LHCN-M2 (cell line): Measurements from ENCODE around the gene NDRG2. TPM values are rescaled to one million over a fixed set of nuclear protein-coding genes. Genes with fewer than 3 reads are reported as not detected.

Experiments used
- DNase-seq: peaks from one replicate; pipeline ENCODE4 v3.0.0-alpha.2; 2012; ENCODE audit warnings: low read depth
- polyA plus RNA-seq: library from polyadenylated mRNA; unstranded; fragments of >200 nt; gene quantifications from one replicate; pipeline ENCODE4 v1.2.1, GENCODE V29; 2012; ENCODE audit warnings: missing spikeins
- total RNA-seq: library from RNA; depleted of rRNA; stranded (reverse); fragments of >200 nt; gene quantifications from 2 replicates; pipeline ENCODE4 v1.2.3, GENCODE V29; 2014; rRNA removed

The NDRG2 gene
- total RNA-seq, result 0.86 TPM in 1 of 2 replicates, not detected in the other
- polyA plus RNA-seq, result 0.16 TPM

DNA sequence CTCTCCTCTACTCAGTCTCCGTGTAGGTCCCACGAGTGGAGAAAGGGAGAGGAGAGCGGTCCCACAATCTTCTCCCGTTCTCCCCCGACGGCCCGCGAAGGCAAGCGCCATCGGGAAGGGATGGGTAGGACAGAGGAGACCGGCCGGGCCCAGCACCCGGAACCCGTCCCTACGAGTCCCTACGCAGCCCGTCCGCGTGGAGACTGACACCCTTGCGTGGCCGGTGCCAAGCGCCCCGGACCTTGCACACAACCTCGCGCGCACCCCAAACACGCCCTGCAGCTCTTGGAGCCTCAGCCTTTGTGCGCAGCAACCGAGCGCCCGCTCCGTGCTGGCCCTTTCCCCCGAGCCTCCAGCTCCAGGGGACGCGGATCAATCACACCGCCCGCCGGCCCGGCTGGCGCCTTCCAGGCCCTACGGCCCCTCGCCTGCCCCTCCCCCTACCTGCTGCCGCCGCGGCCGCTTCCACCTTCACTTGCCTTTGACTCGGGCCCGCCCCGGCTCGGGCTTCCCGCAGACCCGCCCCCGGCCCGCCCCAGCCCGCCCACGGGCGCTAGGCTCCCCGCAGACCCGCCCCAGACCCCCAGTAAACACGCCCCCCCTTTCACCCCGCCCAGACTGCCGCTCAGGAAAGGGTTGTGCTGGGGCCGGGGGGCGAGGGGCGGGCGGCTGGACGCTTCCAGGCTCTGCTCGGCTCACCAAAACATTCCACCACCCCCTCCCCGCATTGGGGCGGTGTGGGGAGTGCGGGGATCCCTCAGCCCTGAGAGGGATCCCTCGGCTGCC is at the start of gene NDRG2:
NDRG2 (minus strand) TSS at position 477 of the 786 bp plus-strand sequence. CDS start 1,746 bp downstream, outside the sequence.
- no peak for DNase-seq

GRCh38 chr14:21073921-21074320 is 49.1 kb upstream of the NDRG2 start:
- DNase-seq, result no peak

- no peak for DNase-seq
These were observed 48.0 kb upstream of the NDRG2 start for GRCh38 chr14:21072781-21073339.

DNA sequence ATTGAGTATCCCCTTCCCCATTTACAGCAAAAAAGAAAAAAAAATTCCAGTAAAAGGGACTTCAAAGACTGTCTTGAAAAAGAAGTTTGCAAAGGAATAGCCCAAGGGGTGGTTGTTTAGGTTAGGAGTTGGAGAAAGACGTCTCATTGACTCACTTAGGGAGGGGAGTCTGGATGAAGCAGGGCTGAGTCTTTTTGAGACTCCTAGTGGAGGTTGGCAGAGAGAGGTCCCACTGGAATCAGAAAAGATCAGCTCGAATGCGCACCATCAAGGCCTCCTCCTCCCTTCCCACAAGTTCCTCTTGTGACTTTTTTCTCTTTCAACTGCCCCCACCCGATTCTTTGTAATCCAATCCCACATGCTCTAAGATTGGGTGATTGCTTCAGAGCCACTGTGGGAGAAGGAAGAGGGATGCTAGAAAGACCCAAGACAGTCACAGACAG is 47.2 kb upstream of the NDRG2 start:
- peak; percentile 60 for DNase-seq

GRCh38 chr14:21071225-21072030 is 46.6 kb upstream of the NDRG2 start:
- DNase-seq, result peak; percentile 90

GRCh38 chr14:21070610-21071224 is 45.9 kb upstream of the NDRG2 start:
- DNase-seq, result peak; percentile 45

- peak; percentile 40 for DNase-seq
These were observed 45.3 kb upstream of the NDRG2 start, which contains the start of gene ARHGEF40 for GRCh38 chr14:21070083-21070609. Gene ARHGEF40, plus strand, starts transcription at chr14:21070304. Its CDS starts 93 bp downstream, at chr14:21070397.

- peak; percentile 20 for DNase-seq
These were observed 44.7 kb upstream of the NDRG2 start for GRCh38 chr14:21069388-21070082.

DNA sequence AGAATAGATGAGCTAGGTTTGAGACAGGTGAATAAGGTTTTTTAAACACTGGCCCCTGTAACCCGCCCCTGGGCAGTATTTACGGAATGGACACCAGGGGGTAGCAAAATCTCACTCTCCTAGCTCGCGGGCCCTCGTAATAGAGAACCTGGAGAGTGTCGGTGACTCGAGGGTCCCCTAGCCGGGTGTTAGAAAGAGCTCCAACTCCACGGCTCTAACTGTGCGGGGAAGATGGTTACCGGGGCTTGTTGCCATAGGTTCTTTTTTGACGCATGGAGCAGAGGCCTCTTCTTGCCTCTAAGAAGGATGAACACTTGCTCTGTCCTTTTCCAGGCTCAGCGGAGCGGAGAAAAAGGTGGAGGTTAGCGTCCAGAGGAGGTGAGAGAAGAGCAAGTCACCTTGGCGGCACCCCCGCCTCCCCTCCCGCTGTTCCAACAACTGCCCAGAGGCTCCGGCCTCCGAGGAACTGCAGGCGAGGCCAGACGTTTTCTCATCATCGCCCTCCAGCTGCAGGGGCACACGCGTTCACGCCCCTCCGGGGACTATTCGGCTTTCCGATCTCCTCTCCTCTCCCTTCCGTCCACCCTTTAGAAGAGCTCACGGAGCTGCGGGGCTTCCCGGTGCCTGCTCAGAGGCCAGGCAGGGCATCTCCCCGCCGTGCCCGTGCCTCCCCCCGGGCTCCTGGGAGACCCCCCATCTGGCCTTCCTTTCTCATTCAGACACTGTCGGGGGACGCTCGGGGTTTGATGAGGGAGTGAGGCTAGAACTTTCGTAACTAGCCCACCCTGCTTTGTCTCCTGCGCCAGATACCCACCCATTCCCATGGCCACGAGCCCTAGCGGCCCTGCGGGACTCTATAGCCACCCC is 43.9 kb upstream of the NDRG2 start:
- DNase-seq, result peak; percentile 38

GRCh38 chr14:21066882-21067502 is 42.1 kb upstream of the NDRG2 start:
- no peak for DNase-seq

DNA sequence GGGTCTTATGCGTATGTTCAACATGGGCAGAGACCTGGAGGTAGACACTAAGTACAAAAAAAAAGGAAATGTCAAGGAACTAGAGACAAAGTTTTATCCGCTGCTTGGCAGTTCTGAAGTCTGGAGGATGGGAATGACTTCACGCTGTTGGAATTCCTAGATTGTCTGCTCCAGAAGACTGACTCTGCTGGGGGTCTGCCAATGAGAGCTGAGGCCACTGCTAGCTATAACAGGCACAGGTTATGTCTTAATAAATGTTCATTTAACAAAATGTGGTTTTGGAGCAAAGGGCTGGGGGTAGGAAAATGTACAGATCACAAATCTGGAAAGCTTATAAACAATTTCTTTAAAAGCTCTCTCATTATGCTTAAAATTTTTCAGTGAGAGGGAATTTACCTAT is 38.6 kb upstream of the NDRG2 start:
- DNase-seq, result peak; percentile 65

DNA sequence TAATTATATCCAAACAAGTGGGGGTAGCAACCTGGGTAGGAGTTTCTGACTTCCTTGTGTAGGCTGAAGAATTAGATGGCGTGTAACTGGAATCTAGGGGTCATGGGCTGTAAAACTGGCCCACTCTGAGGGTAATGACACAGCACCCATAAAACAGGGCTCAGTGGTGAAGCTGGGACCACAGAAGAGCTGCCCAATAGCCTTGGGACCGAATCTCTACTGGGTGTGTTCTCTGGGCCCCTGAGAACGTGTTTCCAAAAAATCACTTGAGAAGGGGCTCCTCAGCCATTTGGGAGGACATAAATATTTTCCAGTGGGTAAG is 36.4 kb upstream of the NDRG2 start:
- no peak for DNase-seq

DNA sequence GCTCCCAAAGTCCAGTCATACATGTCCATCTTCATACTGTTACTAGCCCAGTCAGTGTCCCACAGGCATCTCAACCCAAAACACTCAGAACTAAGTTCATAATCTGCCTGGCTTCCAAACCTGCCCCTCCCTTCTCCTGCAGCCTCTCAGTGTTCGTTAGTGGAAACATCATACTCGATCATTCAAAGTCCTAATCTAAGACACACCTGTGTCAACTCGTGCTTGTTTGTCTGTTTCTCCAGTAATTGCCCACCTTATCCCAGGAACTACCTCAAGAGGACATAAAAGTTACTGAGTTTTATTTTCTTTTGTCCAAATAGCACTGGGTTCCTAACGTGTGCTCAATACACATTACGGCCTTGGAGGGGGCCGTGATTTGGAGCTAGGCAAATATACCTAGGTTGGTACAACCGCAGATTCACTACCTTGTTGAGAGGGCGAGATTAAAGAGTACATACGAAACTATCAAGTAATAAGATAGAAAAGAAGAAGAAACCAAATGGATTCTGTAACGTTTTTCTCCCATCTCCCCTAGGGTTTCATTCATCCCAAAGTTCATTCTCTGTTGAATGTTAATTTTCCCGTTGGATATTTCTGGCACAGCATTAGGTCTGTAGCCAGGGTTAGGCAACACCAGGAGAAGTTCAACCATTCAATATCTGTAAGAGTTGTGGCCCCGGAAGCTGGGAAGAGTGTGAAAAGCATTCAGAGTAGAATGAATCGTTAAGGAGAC is 35.9 kb upstream of the NDRG2 start:
- no peak for DNase-seq

DNA sequence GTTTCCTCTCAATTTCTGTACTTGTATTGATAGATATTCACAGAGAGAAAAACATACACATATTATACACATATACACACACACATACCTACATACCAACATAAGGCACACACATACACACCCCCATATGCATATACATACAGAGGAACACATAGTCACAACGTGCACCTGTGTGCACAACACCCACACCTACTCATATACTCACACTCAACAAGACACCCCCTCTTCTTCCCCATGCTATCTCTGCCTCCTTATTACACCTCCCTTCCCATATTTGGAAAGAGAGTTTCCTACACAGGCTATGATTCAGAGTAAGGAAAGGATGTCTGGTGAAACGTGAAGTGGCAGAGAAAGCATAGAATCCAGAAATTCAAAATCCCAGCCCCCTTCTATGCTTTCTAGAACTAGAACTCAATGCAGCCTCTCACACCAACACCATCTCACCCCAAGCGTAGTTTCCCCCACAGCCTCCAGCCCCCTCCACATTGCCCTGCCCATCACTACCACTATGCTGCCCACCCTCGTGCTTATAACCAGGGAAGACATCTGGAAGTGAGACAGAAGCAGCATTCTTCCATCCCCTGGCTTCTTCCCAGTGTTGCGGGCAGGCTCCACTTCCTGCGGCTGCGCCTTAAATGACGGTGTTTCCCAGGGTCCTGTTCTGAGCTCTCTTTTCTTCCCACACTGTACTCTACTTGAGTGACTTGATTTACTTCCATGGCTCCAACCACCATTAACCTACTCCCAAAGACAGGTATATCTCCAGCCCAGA is 35.2 kb upstream of the NDRG2 start:
- DNase-seq, result no peak

DNA sequence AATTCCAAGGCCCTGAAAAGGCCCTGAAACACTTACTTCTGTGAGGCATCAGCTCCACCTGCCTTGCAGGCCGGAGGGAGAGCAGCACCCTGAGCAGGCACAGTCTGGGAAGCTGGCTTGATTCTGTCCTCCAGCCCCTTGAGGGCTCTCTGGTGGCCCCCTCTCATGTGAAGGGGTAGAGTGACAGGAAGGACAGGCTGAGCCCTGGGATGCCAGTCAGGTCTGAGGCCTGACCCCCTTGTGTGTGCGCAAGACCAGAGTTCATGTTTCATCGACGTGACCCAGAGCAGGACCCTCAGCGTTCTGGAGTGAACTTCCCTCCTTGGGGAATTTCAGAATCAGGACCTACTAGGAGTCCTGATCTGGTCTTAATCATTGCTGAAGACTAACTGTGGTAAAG is 34.0 kb upstream of the NDRG2 start:
- DNase-seq, result no peak

DNA sequence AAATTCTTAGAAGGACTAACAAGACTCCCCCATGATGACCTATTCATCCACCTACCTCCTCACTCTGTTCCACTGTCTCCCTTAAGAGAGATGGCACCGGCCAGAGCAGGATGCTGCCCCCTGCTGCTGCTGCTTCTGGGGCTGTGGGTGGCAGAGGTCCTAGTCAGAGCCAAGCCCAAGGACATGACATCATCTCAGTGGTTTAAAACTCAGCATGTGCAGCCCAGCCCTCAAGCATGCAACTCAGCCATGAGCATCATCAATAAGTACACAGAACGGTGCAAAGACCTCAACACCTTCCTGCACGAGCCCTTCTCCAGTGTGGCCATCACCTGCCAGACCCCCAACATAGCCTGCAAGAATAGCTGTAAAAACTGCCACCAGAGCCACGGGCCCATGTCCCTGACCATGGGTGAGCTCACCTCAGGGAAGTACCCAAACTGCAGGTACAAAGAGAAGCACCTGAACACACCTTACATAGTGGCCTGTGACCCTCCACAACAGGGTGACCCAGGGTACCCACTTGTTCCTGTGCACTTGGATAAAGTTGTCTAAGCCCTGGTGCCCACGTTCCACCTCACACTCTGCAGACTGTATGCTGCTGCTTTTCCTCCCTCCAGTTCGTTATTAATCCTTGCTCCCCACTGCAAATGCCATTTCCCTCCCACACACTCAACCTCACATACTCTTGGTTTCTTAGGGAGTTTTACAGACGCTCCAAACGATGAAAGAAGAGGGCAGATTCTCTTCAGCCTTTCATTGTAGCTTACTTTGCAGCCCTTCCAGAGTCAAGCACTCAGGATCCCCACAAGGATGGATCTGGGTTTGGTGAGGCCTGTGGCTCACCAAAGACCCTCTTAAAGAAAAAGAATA is 33.2 kb upstream of the NDRG2 start, which contains the start of gene RNASE8:
RNASE8 (plus strand) TSS at position 20 of the 873 bp plus-strand sequence; CDS start at position 91, 71 bp downstream.
- peak; percentile 26 for DNase-seq
